T47D (cell line): ENCODE results near the gene DAND5.
"Not testable (repeated sequence)": the region's sequence is repeated elsewhere in the genome, so short reads cannot be mapped to it uniquely, and the experiment has no call there.

ENCODE experiments used
- DNase-seq, 2 experiments: peaks; one replicate each; pipeline versions ENCODE4 v3.0.0 to v3.0.0-alpha.2; 2011 to 2012; ENCODE audit warnings: low read depth in 1 of 2, low spot score in 1 of 2
- JUND ChIP-seq: IDR thresholded peaks from 2 replicates; pipeline ENCODE4 v1.6.1; 2012; ENCODE audit warnings: low read depth
- in situ Hi-C: cut with HindIII; loops from 2 replicates; pipeline ENCODE4 v1.10.0; 2016; ENCODE audit warnings: low sequenced_read_pairs, low pct_unique_long_range_greater_than_20kb

Gene DAND5

DNA sequence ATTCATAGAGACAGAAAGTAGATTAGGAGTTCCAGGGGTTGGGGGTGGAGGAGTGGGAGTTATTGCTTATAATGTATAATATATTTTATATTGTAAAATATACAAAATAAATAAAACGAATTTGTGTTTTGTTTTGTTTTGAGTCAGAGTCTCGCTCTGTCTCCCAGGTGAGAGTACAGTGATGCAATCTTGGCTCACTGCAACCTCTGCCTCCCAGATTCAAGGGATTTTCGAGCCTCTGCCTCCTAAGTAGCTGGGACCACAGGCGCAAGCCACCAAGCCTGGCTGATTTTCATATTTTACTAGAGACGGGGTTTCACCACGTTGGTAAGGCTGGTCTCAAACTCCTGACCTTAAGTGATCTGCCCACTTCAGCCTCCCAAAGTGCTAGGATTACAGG lies 9.9 kb upstream of the DAND5 start:
- in situ Hi-C loops, result no loop called here

GRCh38 chr19:12965017-12965811 lies 4.2 kb upstream of the DAND5 start:
- in situ Hi-C loops, result no loop called here
- TF ChIP-seq JUND, result no peak
- peak; percentile 51 to 86 for DNase-seq

More for the DNA sequence above, 9.9 kb upstream of the DAND5 start:
- TF ChIP-seq JUND, result no peak
- no peak for DNase-seq

DNA sequence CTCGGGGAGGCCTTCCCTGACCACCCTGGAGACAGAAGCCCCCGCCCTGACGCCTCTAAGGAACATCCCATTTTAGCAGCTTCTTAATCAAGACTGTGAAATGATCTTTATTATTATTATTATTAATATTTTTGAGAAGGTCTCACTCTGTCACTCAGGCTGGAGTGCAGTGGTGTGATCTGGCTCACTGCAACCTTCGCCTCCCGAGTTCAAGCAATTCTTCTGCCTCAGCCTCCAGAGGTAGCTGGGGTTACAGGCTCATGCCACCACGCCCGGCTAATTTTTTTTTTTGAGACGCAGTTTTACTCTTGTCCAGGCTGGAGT lies 3.6 kb upstream of the DAND5 start:
- in situ Hi-C loops, result no loop called here

DNA sequence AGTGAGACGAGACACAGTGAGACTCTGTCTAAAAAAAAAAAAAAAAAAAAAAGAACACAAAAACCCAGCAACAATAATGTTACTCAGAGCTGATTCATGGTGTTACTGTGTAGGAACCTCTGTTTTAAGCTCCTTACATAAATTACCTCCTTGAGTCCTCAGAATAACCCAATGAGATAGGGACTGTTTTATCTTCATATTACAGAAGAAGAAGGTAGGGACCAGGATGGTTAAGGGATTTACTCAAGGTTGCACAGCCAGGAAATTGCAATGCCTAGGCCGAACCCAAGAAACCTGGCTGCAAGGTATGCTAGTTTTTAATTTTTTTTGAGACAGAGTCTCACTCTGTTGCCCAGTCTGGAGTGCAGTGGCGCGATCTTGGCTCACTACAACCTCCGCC lies 1.5 kb upstream of the DAND5 start:
- DNase-seq, result no peak
- TF ChIP-seq JUND, result no peak
- in situ Hi-C loops, result no loop called here

More for the DNA sequence above, 3.6 kb upstream of the DAND5 start:
- DNase-seq, result no peak
- TF ChIP-seq JUND, result no peak

DNA sequence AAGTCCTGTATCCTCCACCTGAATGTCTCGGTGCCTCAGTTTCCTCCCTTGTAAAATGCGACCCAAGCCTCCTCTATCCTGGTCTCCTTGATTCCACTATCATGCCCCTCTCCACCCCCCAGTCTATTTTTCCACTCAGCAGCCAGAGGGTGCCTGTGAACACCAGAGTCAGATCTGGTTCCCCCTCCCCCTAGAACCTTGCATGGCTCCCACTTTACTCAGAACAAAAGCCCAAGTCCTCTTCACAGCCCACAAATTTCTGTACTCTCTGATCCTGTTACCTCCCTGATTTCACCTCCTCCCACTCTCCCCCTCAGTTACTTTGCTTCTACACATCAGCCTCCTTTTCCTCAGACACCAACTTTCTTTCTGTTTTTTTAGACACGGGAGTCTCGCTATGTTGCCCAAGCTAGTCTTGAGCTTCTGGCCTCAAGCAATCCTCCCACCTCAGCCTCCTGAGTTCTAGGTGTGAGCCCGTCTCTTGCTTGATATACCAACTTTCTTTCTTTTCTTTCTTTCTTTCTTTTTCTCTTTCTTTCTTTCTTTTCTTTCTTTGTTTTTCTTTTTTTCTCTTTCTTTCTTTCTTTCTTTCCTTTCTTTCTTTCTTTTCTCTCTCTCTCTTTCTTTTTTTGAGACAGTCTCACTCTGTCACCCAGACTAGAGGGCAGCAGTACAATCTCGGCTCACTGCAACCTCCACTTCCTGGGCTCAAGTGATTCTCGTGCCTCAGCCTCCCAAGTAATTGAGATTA lies 869 bp downstream of the DAND5 start:
- DNase-seq, result no peak
- no peak for TF ChIP-seq JUND
- in situ Hi-C loops, result no loop called here

- in situ Hi-C loops, result no loop called here
- no peak for DNase-seq
- no peak for TF ChIP-seq JUND
Observed at GRCh38 chr19:12973236-12973635, 3.9 kb downstream of the DAND5 start.

GRCh38 chr19:12974301-12975220 lies 5.2 kb downstream of the DAND5 start:
- in situ Hi-C loops, result no loop called here
- no peak for TF ChIP-seq JUND
- no peak for DNase-seq

GRCh38 chr19:12975221-12975741 lies 5.9 kb downstream of the DAND5 start:
- in situ Hi-C loops, result no loop called here
- no peak for TF ChIP-seq JUND

GRCh38 chr19:12976109-12976508 lies 6.7 kb downstream of the DAND5 start:
- in situ Hi-C loops, DNase-seq: not testable (repeated sequence)

More at GRCh38 chr19:12975221-12975741, 5.9 kb downstream of the DAND5 start:
- no peak for DNase-seq

GRCh38 chr19:12979974-12980373 lies 10.6 kb downstream of the DAND5 start:
- DNase-seq, result no peak
- TF ChIP-seq JUND, result no peak
- in situ Hi-C loops, result no loop called here

DNA sequence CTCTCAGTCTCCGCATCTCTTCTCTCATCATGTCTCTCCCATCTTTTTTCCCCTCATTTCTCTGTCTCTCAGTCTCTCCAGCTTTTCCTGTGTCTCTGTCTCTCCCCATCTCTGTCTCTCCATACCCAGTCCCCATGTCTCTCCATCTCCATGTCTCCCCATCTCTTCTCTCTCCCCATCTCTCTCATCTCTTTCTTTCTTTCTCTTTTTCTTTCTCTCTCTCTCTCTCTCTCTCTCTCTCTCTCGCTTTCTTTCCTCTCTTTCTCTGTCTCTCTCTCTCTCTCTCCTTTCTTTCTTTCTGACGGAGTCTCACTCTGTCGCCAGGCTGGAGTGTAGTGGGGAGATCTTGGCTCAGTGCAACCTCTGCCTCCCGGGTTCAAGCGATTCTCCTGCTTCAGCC lies 13.3 kb downstream of the DAND5 start:
- in situ Hi-C loops, result no loop called here
- no peak for TF ChIP-seq JUND
- no peak for DNase-seq

DNA sequence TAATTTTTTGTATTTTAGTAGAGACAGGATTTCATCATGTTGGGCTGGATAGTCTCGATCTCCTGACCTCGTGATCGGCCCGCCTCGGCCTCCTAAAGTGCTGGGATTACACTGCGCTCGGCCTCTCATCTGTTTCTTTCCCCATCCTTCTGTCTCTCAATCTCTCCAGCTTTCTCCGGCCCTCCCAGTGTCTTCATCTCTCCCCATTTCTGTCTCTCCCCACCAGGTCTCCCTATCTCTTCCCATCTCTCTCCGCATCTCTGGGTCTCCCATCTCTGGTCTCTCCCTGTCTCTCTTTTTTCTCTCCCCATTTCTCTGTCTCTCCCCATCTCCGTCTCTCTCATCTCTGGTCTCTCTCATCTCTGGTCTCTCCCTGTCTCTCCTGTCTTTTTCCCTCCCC lies 13.7 kb downstream of the DAND5 start:
- in situ Hi-C loops, result no loop called here
- no peak for TF ChIP-seq JUND
- DNase-seq, result no peak
